Hepatocyte (in vitro differentiated cells): ENCODE measurements around the gene DPM1. TPM values are rescaled to one million over a fixed set of nuclear protein-coding genes. Genes with fewer than 3 reads are reported as not detected.

Experiments used
- DNase-seq: peaks from one replicate; pipeline ENCODE4 v3.0.0-alpha.2; 2016; ENCODE audit warnings: low spot score
- H2AFZ ChIP-seq: fragments of 200-600 bp; sonication (generic); 2 replicates; pipeline ENCODE4 v1.6.0; 2016; ENCODE audit warnings: antibody characterized with exemption, mild to moderate bottlenecking
- H3K27ac ChIP-seq: fragments of 200-600 bp; sonication (generic); 2 replicates; pipeline ENCODE4 v1.5.1; 2016; ENCODE audit warnings: mild to moderate bottlenecking
- H3K27me3 ChIP-seq: fragments of 200-600 bp; sonication (generic); 2 replicates; pipeline ENCODE4 v1.6.1; 2016
- H3K36me3 ChIP-seq: fragments of 200-600 bp; sonication (generic); replicated peaks from 2 replicates; pipeline ENCODE4 v1.5.1; 2016; ENCODE audit warnings: low read depth; ENCODE audit not compliant: insufficient read depth
- H3K4me1 ChIP-seq: fragments of 200-600 bp; sonication (generic); 2 replicates; pipeline ENCODE4 v1.5.1; 2016; ENCODE audit warnings: mild to moderate bottlenecking, moderate library complexity; ENCODE audit not compliant: insufficient read depth
- H3K4me2 ChIP-seq: fragments of 200-600 bp; sonication (generic); 2 replicates; pipeline ENCODE4 v1.6.0; 2016
- H3K4me3 ChIP-seq: fragments of 200-600 bp; sonication (generic); 2 replicates; pipeline ENCODE4 v1.5.1; 2016; ENCODE audit warnings: mild to moderate bottlenecking
- H3K79me2 ChIP-seq: fragments of 200-600 bp; sonication (generic); 2 replicates; pipeline ENCODE4 v1.6.0; 2017; ENCODE audit warnings: mild to moderate bottlenecking
- H3K9me2 ChIP-seq: fragments of 200-600 bp; sonication (generic); replicated peaks from 2 replicates; pipeline ENCODE4 v1.6.0; 2017; ENCODE audit warnings: mild to moderate bottlenecking; ENCODE audit not compliant: insufficient read depth
- H3K9me3 ChIP-seq: fragments of 200-600 bp; sonication (generic); 2 replicates; pipeline ENCODE4 v1.5.1; 2016; ENCODE audit warnings: low read depth, mild to moderate bottlenecking
- H4K20me1 ChIP-seq: fragments of 200-600 bp; sonication (generic); 2 replicates; pipeline ENCODE4 v1.6.0; 2016; ENCODE audit warnings: mild to moderate bottlenecking; ENCODE audit not compliant: insufficient read depth, poor library complexity, severe bottlenecking
- CTCF ChIP-seq: fragments of 200-600 bp; sonication (generic); IDR thresholded peaks from 2 replicates; pipeline ENCODE4 v1.5.1; 2016; ENCODE audit warnings: antibody characterized with exemption, mild to moderate bottlenecking; ENCODE audit not compliant: poor library complexity
- EZH2 ChIP-seq: fragments of 200-600 bp; sonication (generic); IDR thresholded peaks from 2 replicates; pipeline ENCODE4 v1.6.1; 2016; ENCODE audit warnings: antibody characterized with exemption, mild to moderate bottlenecking, borderline replicate concordance
- EZH2phosphoT487 ChIP-seq: fragments of 200-600 bp; sonication (generic); IDR thresholded peaks from one replicate; pipeline ENCODE4 v1.6.1; 2018; ENCODE audit warnings: antibody characterized with exemption, mild to moderate bottlenecking, low read depth, moderate library complexity; ENCODE audit not compliant: unreplicated experiment, severe bottlenecking
- WGBS: methylation state at CpG from one replicate; pipeline ENCODE4 v1.1.6; 2016; ENCODE audit warnings: low lambda C conversion rate; ENCODE audit errors: missing lambda C conversion rate; 5-methylcytosine and 5-hydroxymethylcytosine counted together
- polyA plus RNA-seq: library from polyadenylated mRNA; unstranded; fragments of >200 nt; fragmentation: Nextera tagmentation; extraction: Ambion mirVana; gene quantifications from 2 replicates; pipeline ENCODE4 v1.2.1, GENCODE V29; 2016
- total RNA-seq: library from RNA; depleted of rRNA; stranded (reverse); fragments of >200 nt; gene quantifications from 2 replicates; pipeline ENCODE4 v1.2.3, GENCODE V29; 2014

Gene DPM1
- total and polyA plus RNA-seq, 2 experiments from 2014 or later, result 72.9 to 84.3 TPM

- no peaks in the 10 kb centered on the region for H3K36me3 ChIP-seq
- 78% methylated on average over 25 of the region's 25 CpGs for WGBS
- no peaks in the 10 kb centered on the region for H3K27me3 ChIP-seq
- TF ChIP-seq CTCF, result no peak
- no peak for TF ChIP-seq EZH2
- no peak for TF ChIP-seq EZH2phosphoT487
- peaks cover 10% of the 10 kb centered on the region for H3K4me1 ChIP-seq
- peaks cover 31% of the 10 kb centered on the region for H4K20me1 ChIP-seq
- H2AFZ ChIP-seq, result no peak overlapping the region
- peaks cover 65% of the 10 kb centered on the region for H3K79me2 ChIP-seq
- peak overlapping the region; percentile 44 for H3K4me3 ChIP-seq
- H3K4me2 ChIP-seq, result peak overlapping the region; percentile 82
- DNase-seq, result no peak
- peak overlapping the region; percentile 79 for H3K27ac ChIP-seq
- no peaks in the 10 kb centered on the region for H3K9me2 ChIP-seq
- H3K9me3 ChIP-seq, result no peaks in the 10 kb centered on the region
Measured at GRCh38 chr20:50959543-50960126, 1.3 kb upstream of the DPM1 start.

GRCh38 chr20:50958615-50959542, 547 bp upstream of the DPM1 start, which contains the start of gene MOCS3:
MOCS3 (plus strand) TSS chr20:50958818; CDS start chr20:50958843, 25 bp downstream.
- H3K79me2 ChIP-seq, result peaks cover 73% of the 10 kb centered on the region
- TF ChIP-seq CTCF (no peak), EZH2 (no peak), EZH2phosphoT487 (no peak)
- H3K9me3 ChIP-seq, result no peaks in the 10 kb centered on the region
- peaks cover 35% of the 10 kb centered on the region for H4K20me1 ChIP-seq
- H3K27ac ChIP-seq, result peak within 1 kb of the TSS; percentile 79
- peak; percentile 91 for DNase-seq
- H3K27me3 ChIP-seq, result no peaks in the 10 kb centered on the region
- WGBS, result 4% methylated on average over 67 of the region's 67 CpGs
- peaks cover 10% of the 10 kb centered on the region for H3K4me1 ChIP-seq
- no peaks in the 10 kb centered on the region for H3K9me2 ChIP-seq
- H3K4me2 ChIP-seq, result peak within 1 kb of the TSS; percentile 82
- H3K36me3 ChIP-seq, result no peaks in the 10 kb centered on the region
- H3K4me3 ChIP-seq, result peak within 1 kb of the TSS; percentile 56
- peak within 1 kb of the TSS; percentile 72 for H2AFZ ChIP-seq

GRCh38 chr20:50957276-50957675, 1.1 kb downstream of the DPM1 start:
- peak overlapping the region; percentile 79 for H3K27ac ChIP-seq
- peaks cover 10% of the 10 kb centered on the region for H3K4me1 ChIP-seq
- H3K36me3 ChIP-seq, result no peaks in the 10 kb centered on the region
- H3K4me2 ChIP-seq, result peak overlapping the region; percentile 82
- DNase-seq, result no peak
- 25% methylated on average over 7 of the region's 7 CpGs for WGBS
- H3K9me2 ChIP-seq, result no peaks in the 10 kb centered on the region
- H3K79me2 ChIP-seq, result peaks cover 88% of the 10 kb centered on the region
- no peaks in the 10 kb centered on the region for H3K27me3 ChIP-seq
- no peaks in the 10 kb centered on the region for H3K9me3 ChIP-seq
- no peak overlapping the region for H2AFZ ChIP-seq
- H4K20me1 ChIP-seq, result peaks cover 39% of the 10 kb centered on the region
- no peak for TF ChIP-seq CTCF
- peak overlapping the region; percentile 56 for H3K4me3 ChIP-seq
